ENCODE results near the gene KXD1.
"Not testable (repeated sequence)": the region's sequence is repeated elsewhere in the genome, so short reads cannot be mapped to it uniquely, and the experiment has no call there.

Gene KXD1

DNA sequence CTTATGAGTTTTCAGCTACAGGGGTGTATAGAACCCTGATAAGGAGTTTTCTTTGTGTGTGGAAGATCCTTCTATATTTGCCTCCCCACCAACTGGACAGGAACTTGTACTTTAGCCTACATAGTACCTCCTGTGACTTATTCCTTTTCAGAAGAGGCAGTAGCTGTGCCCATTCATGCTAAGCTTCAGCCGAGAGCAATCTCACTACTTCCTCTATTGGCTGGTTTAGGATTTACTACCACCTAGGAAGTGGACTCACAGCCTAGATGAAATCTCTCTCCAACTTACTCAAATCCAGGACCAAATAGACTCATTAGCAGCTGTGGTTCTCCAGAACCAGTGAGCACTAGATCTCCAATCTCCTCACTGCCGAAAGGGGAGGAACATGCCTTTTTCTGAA lies 28.6 kb downstream of the KXD1 start:
- no peak for DNase-seq

- DNase-seq = no peak
These were observed 29.9 kb downstream of the KXD1 start for GRCh38 chr19:18587561-18587960.

DNA sequence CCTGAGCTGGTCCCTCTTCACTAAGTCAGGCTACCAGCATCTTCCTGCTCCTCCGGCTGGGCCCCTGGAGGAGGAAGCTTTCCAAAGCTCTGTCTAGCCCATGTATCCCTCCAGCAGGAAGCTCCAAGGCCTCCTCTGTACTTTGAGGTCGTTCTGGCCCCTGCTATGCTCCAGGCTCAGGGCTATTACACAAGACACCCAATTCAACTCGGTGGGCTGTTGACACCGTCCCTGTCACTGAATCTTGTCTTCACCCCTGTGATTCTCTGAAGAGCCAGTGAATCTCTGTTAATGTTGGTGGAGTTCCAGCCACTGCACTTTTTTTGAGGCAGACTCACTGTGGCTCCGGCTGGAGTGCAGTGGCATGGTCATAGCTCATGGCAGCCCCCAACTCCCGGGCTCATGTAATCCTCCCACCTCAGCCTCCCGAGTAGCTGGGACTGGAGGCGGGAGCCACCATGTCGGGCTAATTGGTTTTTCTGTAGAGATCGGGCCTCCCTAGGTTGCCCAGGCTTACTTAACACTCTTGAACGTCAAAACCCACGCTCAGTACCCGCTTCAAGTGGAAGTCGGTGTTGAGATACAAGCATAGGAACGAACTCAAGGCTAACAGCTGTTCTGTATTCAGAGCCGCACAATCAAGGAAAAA lies 30.4 kb downstream of the KXD1 start:
- no peak for DNase-seq

DNA sequence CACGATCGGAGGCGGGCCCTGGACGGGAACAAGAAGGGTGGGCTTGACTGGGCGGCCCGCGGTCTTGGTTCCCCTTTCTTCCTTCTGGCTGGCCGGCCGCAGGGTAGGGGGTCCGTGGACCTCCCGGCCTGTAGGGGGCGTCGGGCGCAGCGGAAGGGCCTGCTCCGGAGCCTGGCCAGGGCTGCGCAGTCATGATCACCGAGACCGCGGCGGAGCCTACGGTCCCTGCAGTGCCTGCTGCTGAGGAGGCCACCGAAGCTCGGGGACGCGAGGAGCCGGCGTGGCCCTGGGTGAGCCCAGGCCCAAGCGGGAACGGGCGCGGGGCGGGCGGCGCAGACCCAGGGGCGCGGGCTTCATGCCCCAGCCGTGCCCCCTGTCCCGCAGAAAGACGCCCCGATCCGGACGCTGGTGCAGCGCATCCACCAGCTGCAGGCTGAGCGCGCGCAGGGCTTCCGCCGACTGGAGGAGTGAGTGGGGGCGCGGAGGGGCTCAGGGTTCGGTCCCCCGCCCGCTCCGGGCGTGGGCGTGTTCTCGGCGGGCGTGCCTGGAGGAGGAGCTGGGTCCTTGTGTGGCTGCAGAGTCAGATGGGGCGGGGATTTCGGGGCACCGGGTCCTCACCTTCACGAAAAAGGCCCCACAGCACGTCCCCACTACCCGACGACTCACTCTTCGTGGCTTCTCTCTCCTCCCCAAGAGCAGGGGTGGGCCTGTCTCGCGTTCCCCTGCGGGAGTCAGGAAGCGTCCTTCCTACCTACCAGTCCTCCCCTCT lies 31.1 kb downstream of the KXD1 start, which contains the start of gene REX1BD:
TSS of gene REX1BD (plus strand) at position 188 of the 769 bp plus-strand sequence. CDS start at position 192, 4 bp downstream.
- peak; percentile 86 to 88 for DNase-seq

DNA sequence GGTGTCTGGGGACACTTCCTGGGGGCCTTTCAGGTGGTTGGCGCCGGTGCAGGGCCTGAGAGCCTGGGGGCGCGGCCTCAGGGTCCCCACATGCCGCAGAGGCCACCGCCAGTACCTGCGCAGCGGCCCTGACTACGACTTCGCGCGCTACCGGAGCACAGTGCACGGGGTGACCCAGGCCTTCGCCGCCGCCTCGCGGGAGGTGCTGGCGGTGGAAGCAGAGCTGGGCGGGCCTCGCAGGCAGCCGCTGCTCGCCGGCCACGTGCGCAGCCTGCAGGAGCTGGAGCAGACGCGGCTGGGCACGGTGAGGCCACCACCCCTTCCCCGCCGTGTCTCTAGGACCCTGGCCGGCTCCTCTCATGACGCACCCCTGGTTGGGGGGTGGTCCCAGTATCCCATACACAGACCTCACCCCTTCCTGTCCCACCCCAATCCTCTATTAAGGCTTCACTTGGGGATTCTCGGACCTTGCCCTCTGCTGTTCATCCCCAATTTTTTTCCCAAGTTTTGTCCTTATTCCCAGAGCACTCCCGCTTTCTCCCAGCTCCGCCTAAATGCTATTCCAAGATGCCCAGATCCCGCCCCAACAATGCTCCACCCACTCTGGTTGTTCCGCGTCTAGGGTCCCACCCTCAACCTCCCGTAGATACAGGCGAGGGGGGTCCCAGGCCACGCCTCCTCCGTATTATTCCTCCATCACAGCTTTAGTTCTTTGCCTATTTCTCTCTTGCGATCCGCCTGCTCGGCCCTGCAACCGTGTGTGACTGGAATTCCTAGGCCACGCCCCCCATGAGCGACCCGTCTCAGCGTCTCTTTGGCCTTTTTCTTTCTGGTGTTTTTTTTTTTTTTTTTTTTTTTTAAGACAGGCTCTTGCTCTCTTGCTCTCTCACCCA lies 32.0 kb downstream of the KXD1 start:
- peak; percentile 71 to 76 for DNase-seq

DNA sequence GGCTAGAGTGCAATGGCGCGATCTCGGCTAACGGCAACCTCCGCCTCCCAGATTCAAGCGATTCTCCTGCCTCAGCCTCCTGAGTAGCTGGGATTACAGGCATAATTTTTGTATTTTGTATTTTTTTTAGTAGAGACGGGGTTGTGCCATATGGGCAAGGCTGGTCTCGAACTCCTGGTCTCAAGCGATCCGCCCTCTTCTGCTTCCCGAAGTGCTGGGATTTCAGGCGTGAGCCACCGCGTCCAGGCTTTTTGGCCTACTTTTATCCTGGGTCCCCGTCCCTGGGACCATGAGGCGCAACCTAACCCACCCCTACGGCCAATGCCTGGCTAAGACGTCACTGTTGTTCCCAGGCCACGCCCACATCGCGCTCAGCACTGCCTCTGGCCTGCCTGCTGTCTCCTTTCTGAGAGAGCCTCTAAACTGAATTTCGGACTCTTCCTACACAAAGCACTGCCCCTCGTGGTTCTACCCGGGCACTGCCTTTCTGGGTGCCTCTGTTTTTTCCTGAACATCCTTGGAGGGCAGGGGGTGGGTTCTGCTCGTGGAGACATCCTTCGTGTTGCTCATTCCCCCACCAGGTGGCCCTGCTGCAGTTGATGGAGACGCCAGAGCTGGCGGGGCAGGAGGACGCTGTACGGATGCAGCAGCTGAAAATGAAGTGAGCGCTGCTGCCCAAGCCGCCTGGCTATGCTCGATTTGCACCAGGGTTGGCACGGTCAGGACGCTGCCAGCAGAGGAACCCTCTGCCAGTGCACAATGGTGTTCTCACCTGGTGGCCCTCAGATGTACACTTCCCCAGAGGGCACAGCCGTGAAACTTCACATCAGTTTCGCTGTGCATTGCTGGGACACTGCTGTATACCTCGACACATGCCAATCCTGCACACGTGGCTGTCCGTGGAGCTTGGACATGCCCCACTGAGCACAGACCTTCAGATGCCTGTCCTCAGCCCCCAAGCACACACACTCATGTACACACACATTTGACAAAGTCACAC lies 32.9 kb downstream of the KXD1 start:
- peak; percentile 19 to 40 for DNase-seq

DNA sequence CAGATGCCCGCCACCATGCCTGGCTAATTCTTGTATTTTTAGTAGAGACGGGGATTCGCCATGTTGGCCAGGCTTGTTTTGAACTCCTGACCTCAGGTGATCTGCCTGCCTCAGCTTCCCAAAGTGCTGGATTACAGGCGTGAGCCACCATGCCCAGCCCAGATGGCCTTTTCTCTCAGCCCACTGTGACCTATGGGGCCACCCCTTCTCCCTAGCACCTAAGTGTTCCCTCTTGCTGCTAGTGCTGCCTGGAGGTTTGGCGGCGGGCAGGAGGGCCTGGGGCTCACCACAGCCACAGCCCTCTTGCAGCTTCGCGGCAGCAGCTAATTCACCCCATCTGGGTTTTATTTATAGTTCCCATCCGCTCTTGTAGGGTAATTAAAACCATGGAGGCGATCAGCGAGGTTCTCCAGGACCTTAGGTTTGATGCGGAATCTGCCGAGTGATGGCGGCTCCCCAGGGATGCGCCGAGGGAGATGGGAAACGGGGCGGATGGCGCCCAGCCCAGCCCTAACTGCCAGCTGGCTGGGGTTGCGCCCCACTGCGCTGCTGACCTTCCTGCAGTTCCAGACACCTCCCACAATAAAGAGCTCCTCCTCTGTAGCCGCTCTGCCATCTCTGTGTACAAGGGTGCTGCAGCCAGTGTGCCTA lies 34.2 kb downstream of the KXD1 start:
- DNase-seq = no peak

- DNase-seq = not testable (repeated sequence)
These were observed 35.1 kb downstream of the KXD1 start for GRCh38 chr19:18592732-18593131.

- no peak for DNase-seq
These were observed 35.9 kb downstream of the KXD1 start for GRCh38 chr19:18593367-18594095.

DNA sequence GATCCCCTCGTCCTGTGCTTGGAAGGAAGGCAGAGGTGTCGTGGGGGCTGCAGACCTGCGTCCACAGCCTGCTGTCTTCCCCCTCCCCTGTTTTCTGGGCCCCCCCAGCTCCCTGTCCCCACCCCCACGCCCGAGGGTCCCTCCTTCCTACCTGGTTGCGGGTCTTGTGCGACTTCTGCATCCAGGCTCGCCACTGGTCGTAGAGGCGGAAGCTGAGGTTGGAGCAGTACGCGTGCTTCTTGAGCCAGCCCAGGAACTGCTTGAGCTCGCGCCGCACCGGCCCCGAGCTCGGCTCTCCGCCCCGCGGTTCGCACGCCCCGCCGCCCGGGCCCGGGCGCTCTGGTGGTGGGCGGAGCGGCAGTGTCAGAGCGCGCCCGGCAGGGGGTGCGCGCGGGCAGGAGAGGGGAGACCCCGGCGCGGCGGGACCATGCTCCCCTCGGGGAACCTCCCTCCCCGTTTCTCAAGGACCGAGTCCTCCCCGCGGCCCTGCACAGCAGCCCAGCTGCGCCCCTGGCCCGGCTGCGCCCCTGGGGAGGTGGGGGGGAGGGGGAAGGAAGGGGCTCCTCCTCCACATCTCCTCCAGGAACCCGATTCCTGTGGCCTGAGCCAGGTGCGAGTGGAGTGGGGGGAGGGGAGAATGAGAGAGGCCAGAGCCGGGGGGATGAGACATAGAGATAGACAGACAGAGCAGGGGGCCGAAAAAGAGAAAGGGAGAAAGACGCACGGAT lies 36.6 kb downstream of the KXD1 start:
- peak; percentile 78 to 80 for DNase-seq

DNA sequence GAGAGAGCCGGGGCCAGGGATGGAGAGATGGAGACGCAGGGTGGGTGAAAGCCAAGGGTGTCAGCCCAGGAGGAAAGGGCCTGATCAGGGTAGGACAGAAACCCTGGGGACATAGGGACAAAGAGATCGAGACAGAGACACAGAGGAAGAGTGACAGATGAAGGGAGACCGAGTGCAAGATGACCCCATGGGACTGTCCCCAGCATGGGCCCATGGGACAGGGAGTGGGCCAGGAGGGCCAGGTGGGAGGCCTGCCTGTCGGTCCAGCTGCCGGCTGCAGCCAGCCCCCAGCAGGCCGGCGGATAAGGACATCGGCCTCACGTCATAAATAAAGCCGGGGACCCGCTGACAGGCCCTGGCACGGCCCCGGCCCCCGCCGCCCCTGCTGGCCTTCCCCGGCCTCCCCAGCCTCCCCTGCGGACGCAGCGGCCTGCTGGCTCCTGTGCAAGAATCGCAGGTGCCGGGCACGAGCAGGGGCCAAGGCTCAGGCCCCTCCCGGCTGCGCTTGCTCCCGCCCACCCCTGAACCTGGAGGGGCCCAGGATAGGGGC lies 37.2 kb downstream of the KXD1 start:
- no peak for DNase-seq

DNA sequence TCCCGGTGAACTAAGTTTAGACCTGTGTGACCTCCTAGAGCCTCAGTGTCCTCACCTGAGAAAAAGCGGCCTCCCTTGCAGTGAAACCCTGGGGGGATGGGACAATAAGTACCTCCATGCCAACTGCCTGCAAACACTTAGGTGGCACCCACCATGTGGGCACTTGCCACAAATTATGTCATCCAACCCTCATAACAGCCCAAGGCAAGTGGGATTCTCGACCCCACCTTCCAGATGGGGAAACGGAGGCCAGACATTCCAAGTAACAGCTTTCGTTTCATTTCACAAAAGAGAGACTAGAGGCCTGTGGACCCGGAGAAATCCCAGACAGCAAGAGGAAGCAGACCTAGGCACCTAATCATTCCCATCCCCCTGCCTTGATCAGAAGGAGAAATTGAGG lies 37.8 kb downstream of the KXD1 start:
- DNase-seq = no peak

GRCh38 chr19:18596752-18597157 lies 39.1 kb downstream of the KXD1 start:
- peak in 1 of 2 donors; percentile 46 for DNase-seq

DNA sequence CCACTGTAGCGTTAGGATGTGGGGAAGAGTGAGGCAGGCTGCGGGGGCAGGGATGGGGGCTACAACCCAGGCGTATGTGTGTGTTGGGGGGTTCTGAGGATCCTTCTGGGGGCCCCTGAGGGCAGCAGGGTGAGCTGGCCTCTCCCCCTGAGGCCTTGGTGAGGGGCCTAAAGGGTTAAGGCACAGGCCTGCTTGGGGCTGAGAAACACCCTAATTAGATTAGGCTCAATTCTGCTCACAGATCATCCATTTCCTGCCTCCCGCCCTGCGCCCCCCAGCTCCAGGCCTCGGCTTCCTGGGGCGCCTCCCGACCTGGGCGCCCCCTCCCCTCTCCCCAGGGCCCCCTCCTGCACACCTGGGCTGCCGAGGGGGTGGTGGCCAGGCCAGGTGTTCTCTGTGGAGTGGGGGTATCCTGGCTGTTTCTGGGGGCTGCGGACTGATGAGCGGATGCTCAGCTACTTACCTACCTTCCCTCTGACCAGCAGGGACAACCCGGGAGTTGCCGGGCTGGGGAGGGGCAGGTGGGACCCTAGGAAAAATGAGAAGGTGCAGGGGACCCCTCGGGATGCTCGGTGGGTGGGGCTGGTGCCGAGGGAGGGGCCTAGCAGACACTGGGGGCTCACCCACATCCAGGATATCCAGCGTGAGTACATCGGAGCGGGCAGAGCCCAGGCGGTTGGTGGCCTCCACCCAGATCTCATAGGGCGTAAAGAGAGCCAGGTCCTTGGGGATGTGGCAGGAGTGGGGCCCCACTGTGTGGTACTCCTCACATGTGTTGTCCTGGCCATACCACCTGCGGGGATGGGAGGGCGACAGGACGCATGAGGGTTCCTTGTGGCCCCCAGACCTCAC lies 40.4 kb downstream of the KXD1 start:
- no peak for DNase-seq

GRCh38 chr19:18599485-18599884 lies 41.8 kb downstream of the KXD1 start:
- DNase-seq = no peak

GRCh38 chr19:18600692-18601397 lies 43.2 kb downstream of the KXD1 start:
- not testable (repeated sequence) for DNase-seq

GRCh38 chr19:18601875-18602274 lies 44.2 kb downstream of the KXD1 start:
- DNase-seq = no peak

Measured in CD4-positive, alpha-beta T cell treated with Interleukin-1 beta for 1 hour (primary cell).